GM12801 (cell line): ENCODE measurements around the gene CPSF3.

Experiments
- TF ChIP-seq, protein P1 (sequence below): IDR thresholded peaks from one replicate; pipeline ENCODE4 v1.5.1; 2011; ENCODE audit warnings: control low read depth; ENCODE audit not compliant: insufficient read length; ENCODE audit errors: extremely low read depth

Gene CPSF3

DNA sequence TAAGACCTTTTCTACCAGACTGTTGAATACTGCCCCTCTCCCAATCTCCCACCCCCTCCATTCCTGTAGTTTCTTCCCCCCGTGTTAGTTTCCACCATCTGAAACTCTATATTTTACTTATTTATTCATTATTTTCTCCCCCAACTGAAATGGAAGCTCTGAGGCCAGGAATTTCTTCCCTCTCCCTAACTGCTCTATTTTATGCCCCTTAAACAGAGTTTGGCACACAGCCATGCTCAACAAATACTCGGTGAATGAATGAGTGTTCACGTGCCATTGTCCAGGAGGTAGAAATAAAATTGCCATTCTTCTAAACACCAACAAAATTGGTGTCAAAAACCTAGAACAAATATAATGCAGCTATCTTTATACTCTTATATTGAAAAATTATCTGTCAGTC is 5.7 kb upstream of the CPSF3 start:
- TF ChIP-seq, protein P1, sequence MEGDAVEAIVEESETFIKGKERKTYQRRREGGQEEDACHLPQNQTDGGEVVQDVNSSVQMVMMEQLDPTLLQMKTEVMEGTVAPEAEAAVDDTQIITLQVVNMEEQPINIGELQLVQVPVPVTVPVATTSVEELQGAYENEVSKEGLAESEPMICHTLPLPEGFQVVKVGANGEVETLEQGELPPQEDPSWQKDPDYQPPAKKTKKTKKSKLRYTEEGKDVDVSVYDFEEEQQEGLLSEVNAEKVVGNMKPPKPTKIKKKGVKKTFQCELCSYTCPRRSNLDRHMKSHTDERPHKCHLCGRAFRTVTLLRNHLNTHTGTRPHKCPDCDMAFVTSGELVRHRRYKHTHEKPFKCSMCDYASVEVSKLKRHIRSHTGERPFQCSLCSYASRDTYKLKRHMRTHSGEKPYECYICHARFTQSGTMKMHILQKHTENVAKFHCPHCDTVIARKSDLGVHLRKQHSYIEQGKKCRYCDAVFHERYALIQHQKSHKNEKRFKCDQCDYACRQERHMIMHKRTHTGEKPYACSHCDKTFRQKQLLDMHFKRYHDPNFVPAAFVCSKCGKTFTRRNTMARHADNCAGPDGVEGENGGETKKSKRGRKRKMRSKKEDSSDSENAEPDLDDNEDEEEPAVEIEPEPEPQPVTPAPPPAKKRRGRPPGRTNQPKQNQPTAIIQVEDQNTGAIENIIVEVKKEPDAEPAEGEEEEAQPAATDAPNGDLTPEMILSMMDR: no peak

DNA sequence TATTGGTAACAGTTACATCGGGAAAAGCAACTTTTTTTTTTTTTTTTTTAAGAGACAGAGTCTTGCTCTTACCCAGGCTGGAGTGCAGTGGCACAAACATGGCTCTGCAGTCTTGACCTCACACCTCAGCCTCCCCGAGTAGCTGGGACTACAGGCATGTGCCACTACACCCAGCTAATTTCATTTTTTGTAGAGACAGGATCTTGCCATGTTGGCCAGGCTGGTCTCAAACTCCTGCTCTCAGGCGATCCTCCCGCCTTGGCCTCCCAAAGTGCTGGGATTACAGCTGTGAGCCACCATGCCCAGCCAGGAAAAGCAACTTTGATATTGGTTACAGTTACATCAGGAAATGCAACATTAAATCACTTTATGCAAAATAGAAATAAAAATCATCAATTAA is 4.7 kb upstream of the CPSF3 start:
- TF ChIP-seq, protein P1: no peak

DNA sequence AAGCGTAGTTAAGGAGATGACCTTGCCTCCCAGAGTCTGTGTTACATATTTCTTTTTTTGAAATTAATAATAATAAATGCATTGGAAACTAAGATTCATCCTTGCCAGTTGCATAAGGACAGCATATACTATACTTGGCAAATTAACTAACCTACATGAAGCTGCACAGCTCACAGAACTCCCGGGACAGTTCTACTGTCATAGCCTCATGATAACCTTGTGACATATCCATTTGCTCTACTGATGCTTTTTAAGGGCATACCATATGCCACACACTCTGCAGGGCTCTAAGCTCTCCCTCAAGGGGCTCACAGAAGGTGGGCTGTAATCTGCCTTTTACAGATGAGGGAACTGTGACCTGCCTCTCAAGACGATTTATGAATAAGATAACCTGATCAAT is 3.9 kb upstream of the CPSF3 start:
- TF ChIP-seq, protein P1: no peak

DNA sequence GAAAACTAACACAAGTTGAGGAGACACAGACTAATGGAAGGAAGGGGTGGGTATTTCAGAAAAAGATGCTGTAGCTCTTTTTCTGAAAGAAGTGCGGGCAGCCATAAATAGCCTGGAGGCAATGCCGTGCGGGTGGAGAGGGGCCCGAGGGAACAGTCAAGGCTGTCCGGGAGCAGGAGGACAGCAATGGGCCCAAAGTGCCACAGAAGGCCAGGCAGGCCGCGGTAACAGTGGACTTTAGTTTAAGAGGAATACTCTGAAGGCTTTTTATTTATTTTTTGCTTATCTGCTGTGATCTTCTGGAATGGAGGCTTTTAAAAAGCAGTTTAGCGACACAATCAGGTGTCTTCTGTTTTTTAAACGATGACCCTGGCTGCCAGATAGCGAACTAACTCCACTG is 3.0 kb upstream of the CPSF3 start:
- TF ChIP-seq, protein P1: no peak

DNA sequence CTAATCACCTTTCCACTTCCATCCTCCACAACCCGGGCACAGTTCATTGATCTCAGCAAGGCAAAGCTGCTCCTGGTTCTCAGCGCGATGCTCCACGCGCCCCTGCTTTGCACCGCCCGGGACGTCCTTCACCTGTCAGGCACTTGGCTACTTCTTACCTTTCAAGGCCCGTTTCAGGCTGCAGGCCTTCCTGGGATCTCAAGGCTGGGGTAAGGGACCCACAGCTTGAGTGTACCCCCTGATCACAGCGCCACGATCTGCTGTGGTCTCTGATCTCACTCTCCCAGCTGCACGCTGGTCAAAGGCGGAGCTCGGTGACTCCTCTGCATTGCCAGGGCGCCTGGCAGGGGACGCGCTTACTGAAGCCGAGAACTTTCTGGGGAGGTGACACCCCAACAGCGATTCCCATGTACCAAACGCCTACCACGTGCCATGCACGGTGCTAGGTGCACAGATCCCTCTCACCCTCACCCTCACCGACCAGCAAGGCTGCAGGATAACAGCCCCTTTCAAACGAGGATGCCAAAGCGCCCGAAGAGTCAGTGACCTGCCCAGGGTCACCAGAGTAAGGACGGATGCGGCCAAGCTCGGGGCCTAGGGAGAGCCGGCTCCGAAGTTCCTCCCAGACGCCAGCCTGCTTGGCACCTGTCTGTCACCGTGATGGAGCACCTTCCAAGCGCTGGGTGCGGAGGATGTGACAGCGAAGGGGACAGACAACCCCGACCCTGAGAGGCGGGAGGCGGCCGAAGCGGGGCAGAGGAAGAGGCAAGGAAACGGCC is 944 bp upstream of the CPSF3 start:
- TF ChIP-seq, protein P1: no peak

DNA sequence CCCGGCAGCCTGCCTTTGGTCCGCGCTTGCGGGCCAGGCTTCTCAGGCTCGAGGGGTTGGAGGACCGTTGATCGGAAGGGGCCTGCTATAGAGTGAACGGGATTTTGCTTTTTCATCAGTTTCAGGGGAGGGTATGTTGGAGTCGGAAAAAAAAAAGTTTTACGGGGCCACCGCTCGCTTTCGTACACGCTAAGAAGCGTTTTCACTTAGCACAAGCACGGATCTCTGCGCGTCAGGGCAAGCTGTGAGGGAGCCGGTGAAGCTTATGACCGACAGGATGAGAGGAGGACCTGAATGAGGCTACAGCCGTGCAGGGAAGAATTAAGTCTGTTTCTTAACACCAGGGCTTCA is 443 bp downstream of the CPSF3 start:
- TF ChIP-seq, protein P1: no peak

DNA sequence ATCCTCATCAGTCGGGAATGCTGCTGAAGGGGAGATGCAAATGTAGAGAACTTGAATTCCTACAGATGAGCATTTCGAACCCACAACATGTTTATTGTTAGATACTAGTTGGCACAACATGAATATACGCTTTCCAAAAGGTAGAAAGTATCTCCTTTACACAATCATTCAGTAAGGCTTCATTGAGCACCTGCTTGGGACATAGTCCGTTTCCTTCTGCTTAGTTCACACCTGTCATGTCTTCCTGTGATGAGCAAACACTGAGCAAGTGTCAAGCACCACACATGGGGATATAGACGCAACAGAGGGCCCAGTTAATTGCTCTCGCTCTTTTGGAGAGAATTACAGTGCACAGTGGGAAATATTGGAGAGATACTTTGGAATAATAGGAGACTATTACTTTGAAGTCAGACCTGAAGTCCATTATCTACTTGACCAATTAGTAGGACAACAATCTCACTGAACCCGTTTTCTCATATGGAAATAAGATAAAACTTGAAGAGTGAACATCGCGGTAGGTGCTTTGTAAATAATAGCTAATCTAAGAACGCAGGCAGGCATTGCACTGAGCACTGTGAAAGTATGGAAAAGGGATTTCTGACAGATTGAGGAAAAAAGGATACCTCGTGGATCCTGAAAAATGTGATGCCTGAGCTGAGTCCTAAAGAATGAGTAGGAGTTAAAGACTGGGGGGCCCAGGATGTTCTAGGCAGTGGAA is 1.2 kb downstream of the CPSF3 start:
- TF ChIP-seq, protein P1: no peak
